Activated T-helper 9 cell treated with anti-CD3 and anti-CD28 coated beads, Interleukin-2, amount 50 U/mL, for 16 hours (primary cell): Measurements from ENCODE around the gene IL32.
A peak's percentile ranks its signal among the peaks of the same experiment; 100 is the strongest.

Experiments used
- DNase-seq: peaks from one replicate; pipeline ENCODE4 v3.0.0-alpha.2; 2020; ENCODE audit warnings: low read depth

The IL32 gene

GRCh38 chr16:3065069-3065741 is at the start of gene IL32:
TSS of gene IL32 (plus strand) at chr16:3065640. CDS start at chr16:3065812, 172 bp downstream.
- peak; percentile 53 for DNase-seq

GRCh38 chr16:3015865-3016521 is 49.4 kb upstream of the IL32 start:
- DNase-seq: no peak

GRCh38 chr16:3017344-3017743 is 48.1 kb upstream of the IL32 start:
- no peak for DNase-seq

- DNase-seq: no peak
Measured at GRCh38 chr16:3017794-3018506, 47.5 kb upstream of the IL32 start, which contains the start of gene CLDN6. TSS of gene CLDN6 (minus strand) at chr16:3018183. CDS start at chr16:3016021, 2,162 bp downstream.

GRCh38 chr16:3019594-3020246 is 45.7 kb upstream of the IL32 start:
- no peak for DNase-seq

- DNase-seq: peak; percentile 59
Measured at GRCh38 chr16:3020247-3020603, 45.2 kb upstream of the IL32 start, which contains the start of gene TNFRSF12A. TSS of gene TNFRSF12A (plus strand) at chr16:3020368. CDS start at chr16:3020398, 30 bp downstream.

GRCh38 chr16:3020604-3021448 is 44.6 kb upstream of the IL32 start:
- DNase-seq: peak; percentile 63

GRCh38 chr16:3021449-3022207 is 43.8 kb upstream of the IL32 start:
- DNase-seq: peak; percentile 76

GRCh38 chr16:3022208-3022683 is 43.2 kb upstream of the IL32 start:
- peak; percentile 89 for DNase-seq

GRCh38 chr16:3022684-3023414 is 42.6 kb upstream of the IL32 start:
- DNase-seq: no peak

GRCh38 chr16:3023415-3023668 is 42.1 kb upstream of the IL32 start:
- DNase-seq: no peak

GRCh38 chr16:3023669-3024478 is 41.6 kb upstream of the IL32 start, which contains the start of the genes HCFC1R1 and THOC6:
TSS of gene HCFC1R1 (minus strand) at chr16:3023942. CDS start at chr16:3023941, 1 bp downstream.
TSS of gene THOC6 (plus strand) at chr16:3024035. CDS start at chr16:3024327, 292 bp downstream.
- peak; percentile 93 for DNase-seq

- DNase-seq: no peak
Measured at GRCh38 chr16:3025032-3026002, 40.1 kb upstream of the IL32 start.

- DNase-seq: no peak
Measured at GRCh38 chr16:3026003-3026378, 39.4 kb upstream of the IL32 start.

GRCh38 chr16:3026609-3027488 is 38.6 kb upstream of the IL32 start:
- no peak for DNase-seq

- DNase-seq: no peak
Measured at GRCh38 chr16:3027489-3027795, 38.0 kb upstream of the IL32 start.
